ENCODE measurements around the gene GPN3. TPM values are rescaled to one million over a fixed set of nuclear protein-coding genes. Genes with fewer than 3 reads are reported as not detected.
A peak's percentile ranks its signal among the peaks of the same experiment; 100 is the strongest.

The GPN3 gene
- total and polyA plus RNA-seq, 2 of the 13 experiments (the other 11 are each of a cell fraction or from before 2014, with no cell fraction given) = 28.7 to 29.5 TPM

- TF ChIP-seq CREB1 (IDR thresholded peaks at IDR 0.05) (peak; percentile 47; the same call in 1 of the 2 replicates), CREB1 (CRISPR knock-in tag; IDR thresholded peaks at IDR 0.05) (peak; percentile 86), CBX1 (IDR thresholded peaks at IDR 0.05; ENCODE audit: low read depth) (no peak), RERE (CRISPR knock-in tag; IDR thresholded peaks at IDR 0.05; ENCODE audit: low read depth) (peak; percentile 73; the same call in 1 of the 2 replicates), ZNF496 (CRISPR knock-in tag; IDR thresholded peaks at IDR 0.05; ENCODE audit: insufficient replicate concordance) (no peak), RNF219 (CRISPR knock-in tag; IDR thresholded peaks at IDR 0.05) (peak; percentile 55; the same call in 1 of the 2 replicates), HOXA9 (CRISPR knock-in tag; IDR thresholded peaks at IDR 0.05; ENCODE audit: borderline replicate concordance) (peak; percentile 89; the same call in 1 of the 2 replicates), ZNF251 (CRISPR knock-in tag; IDR thresholded peaks at IDR 0.05) (peak; percentile 84; the same call in 1 of the 2 replicates), ZNF101 (CRISPR knock-in tag; IDR thresholded peaks at IDR 0.05; ENCODE audit: borderline replicate concordance, low read depth) (peak; percentile 98), AKNA (CRISPR knock-in tag; IDR thresholded peaks at IDR 0.05; ENCODE audit: borderline replicate concordance) (0 out of 2 replicates have a peak, but pooled peaks have one; percentile 69), RORA (CRISPR knock-in tag; IDR thresholded peaks at IDR 0.05) (no peak), AHR (CRISPR knock-in tag; IDR thresholded peaks at IDR 0.05) (peak; percentile 90)
These were observed 34.0 kb upstream of the GPN3 start, which contains the start of the genes RAD9B and VPS29 (continued) for GRCh38 chr12:110501752-110502738.

Measured in HepG2 (cell line).